A549 (cell line): ENCODE results near the gene FAM78B.

ENCODE experiments used
- KDM1A ChIP-seq: fragments of 200-600 bp; sonication (generic); IDR thresholded peaks from 2 replicates; pipeline ENCODE4 v1.6.1; 2016; ENCODE audit warnings: low read depth, mild to moderate bottlenecking
- POLR2A ChIP-seq: IDR thresholded peaks from 2 replicates; pipeline ENCODE4 v1.6.1; 2012; ENCODE audit warnings: mild to moderate bottlenecking, low read length
- RAD21 ChIP-seq, 2 experiments: fragments of >200 bp in 1 of 2; sonication (Bioruptor Twin) in 1 of 2; formaldehyde crosslinking in 1 of 2; IDR thresholded peaks in 1 of 2; conservative IDR thresholded peaks in 1 of 2; 2 replicates in 1 of 2; 3 replicates in 1 of 2; pipeline ENCODE4 v1.6.1; 2012 to 2018; ENCODE audit warnings: inconsistent platforms in 1 of 2
- REST ChIP-seq: fragments of 200-600 bp; sonication (generic); IDR thresholded peaks from 2 replicates; pipeline ENCODE4 v1.6.1; 2016; ENCODE audit warnings: antibody characterized with exemption, mild to moderate bottlenecking, moderate library complexity
- RFX5 ChIP-seq: fragments of 450-650 bp; IDR thresholded peaks from 2 replicates; pipeline ENCODE4 v1.7.1; 2014; ENCODE audit warnings: antibody characterized with exemption, mild to moderate bottlenecking, moderate library complexity
- RNF2 ChIP-seq: fragments of 200-600 bp; sonication (generic); IDR thresholded peaks from 2 replicates; pipeline ENCODE4 v1.6.1; 2016; ENCODE audit warnings: low read depth, mild to moderate bottlenecking, antibody characterized with exemption, moderate library complexity, borderline replicate concordance
- ZSCAN20 ChIP-seq: fragments of 250-450 bp; sonication (Bioruptor Pico); IDR thresholded peaks from 2 replicates; pipeline ENCODE4 v1.8.0; 2022; ENCODE audit warnings: mild to moderate bottlenecking, moderate library complexity
- TF ChIP-seq, protein P1 (sequence below): fragments of >200 bp; sonication (Bioruptor Twin); formaldehyde crosslinking; IDR thresholded peaks from 3 replicates; pipeline ENCODE4 v1.5.1; 2016

DNA sequence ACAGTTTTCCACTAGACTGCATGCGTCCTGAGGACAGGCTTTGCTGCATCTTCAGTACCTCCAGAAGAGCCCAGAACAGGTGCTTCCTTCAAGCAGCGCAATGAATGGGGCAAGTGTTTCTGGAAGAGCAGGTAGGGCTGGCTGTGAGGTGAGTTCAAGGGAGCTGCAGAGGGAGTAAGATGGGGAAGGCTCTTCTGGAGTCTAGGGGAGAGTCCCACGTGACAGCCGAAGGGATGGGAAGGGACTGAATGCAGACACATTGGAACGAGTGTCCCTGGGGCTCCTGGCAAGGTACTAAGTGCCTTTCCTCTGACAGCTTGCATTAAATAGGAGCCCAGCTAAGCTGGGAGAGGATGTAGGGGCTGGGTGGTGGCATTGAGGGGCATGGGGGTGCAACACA lies 84.2 kb downstream of the FAM78B start:
- TF ChIP-seq, protein P1, sequence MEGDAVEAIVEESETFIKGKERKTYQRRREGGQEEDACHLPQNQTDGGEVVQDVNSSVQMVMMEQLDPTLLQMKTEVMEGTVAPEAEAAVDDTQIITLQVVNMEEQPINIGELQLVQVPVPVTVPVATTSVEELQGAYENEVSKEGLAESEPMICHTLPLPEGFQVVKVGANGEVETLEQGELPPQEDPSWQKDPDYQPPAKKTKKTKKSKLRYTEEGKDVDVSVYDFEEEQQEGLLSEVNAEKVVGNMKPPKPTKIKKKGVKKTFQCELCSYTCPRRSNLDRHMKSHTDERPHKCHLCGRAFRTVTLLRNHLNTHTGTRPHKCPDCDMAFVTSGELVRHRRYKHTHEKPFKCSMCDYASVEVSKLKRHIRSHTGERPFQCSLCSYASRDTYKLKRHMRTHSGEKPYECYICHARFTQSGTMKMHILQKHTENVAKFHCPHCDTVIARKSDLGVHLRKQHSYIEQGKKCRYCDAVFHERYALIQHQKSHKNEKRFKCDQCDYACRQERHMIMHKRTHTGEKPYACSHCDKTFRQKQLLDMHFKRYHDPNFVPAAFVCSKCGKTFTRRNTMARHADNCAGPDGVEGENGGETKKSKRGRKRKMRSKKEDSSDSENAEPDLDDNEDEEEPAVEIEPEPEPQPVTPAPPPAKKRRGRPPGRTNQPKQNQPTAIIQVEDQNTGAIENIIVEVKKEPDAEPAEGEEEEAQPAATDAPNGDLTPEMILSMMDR = no peak
- TF ChIP-seq RNF2 (no peak), RAD21 (conservative IDR thresholded peaks at IDR 0.05 in 1 of 2, IDR thresholded peaks at IDR 0.05 in 1 of 2) (no peak), REST (no peak), POLR2A (no peak), KDM1A (no peak), ZSCAN20 (CRISPR knock-in tag) (no peak), RFX5 (no peak)
